C4-2B (cell line): ENCODE data around the gene ANGPTL2.

Source experiments
- H3K27ac ChIP-seq: fragments of 450-650 bp; 2 replicates; pipeline ENCODE4 v1.5.1; 2017
- ZFX ChIP-seq: fragments of 450-650 bp; IDR thresholded peaks from 2 replicates; pipeline ENCODE4 v1.6.1; 2017
- TF ChIP-seq, protein P1 (sequence below): fragments of 450-650 bp; conservative IDR thresholded peaks from 2 replicates; pipeline ENCODE4 v1.5.1; 2017; ENCODE audit warnings: mild to moderate bottlenecking

Gene ANGPTL2

DNA sequence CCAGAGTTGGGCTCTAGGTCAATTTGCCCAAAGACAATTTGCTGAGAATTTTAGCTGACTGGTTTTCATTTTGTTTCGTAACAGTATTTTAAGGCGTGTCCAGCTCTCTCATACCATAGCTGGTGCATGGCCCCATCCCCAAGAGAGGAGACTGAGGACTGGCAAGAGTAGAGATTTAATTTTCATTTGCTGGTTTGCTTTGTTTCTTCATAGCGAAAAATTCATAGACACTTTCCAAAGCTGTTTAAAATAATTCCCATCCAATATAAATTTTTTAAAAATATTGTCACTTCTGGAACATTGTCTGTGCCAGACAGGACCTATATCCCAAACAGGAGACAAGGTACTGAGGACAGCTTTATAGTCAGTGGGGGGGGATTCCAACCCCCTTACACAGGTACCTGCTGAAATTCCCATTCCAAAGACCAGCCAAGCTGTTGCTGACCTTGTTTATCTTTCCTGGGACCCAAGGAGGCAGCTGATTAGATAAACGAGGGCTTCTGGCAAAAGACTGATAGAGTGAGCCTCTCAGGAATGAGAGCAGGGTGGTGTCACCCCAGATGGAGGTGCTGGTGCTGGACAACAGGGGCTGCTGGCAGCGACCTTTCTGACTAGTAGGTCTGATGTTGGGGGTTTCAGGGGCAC is 6.8 kb upstream of the ANGPTL2 start:
- no peak overlapping the region for H3K27ac ChIP-seq
- TF ChIP-seq, protein P1, sequence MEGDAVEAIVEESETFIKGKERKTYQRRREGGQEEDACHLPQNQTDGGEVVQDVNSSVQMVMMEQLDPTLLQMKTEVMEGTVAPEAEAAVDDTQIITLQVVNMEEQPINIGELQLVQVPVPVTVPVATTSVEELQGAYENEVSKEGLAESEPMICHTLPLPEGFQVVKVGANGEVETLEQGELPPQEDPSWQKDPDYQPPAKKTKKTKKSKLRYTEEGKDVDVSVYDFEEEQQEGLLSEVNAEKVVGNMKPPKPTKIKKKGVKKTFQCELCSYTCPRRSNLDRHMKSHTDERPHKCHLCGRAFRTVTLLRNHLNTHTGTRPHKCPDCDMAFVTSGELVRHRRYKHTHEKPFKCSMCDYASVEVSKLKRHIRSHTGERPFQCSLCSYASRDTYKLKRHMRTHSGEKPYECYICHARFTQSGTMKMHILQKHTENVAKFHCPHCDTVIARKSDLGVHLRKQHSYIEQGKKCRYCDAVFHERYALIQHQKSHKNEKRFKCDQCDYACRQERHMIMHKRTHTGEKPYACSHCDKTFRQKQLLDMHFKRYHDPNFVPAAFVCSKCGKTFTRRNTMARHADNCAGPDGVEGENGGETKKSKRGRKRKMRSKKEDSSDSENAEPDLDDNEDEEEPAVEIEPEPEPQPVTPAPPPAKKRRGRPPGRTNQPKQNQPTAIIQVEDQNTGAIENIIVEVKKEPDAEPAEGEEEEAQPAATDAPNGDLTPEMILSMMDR = no peak
- TF ChIP-seq ZFX = no peak

DNA sequence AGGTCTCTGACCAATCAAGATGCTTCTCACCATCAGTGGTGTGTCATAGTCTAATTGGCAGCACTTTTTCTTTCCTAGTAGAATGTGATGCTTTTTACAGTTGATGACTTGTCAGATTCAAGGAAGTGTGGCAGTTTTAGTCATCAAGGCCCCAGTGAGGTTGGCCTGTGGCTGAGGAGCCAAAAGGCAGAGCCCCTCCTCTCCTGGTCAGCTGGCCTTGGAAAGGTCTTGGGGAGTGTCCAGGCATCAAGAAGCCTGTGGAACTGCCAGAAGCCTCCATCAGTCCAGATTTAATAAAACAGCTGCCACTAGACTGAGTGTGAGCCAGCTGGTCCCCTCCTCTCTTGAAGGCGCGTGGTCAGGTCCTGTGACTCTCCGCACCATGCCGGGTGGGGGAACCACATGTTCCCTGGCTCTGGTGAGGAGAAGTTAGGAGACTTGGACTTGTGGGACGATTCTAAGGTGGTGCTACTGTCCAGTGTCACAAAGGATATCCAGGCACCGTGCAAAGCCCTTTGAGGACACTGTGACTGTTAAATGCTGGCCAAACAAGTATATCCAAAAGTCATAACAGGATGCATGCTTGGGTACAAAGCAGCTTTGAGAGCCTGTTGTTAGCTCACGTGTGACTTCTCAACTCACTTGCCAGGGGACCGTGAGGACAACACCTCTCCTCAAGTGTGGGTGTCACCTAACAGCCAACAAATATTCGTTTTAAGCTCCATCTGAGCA is 6.1 kb upstream of the ANGPTL2 start:
- no peak overlapping the region for H3K27ac ChIP-seq
- TF ChIP-seq, protein P1 = no peak
- TF ChIP-seq ZFX = no peak

DNA sequence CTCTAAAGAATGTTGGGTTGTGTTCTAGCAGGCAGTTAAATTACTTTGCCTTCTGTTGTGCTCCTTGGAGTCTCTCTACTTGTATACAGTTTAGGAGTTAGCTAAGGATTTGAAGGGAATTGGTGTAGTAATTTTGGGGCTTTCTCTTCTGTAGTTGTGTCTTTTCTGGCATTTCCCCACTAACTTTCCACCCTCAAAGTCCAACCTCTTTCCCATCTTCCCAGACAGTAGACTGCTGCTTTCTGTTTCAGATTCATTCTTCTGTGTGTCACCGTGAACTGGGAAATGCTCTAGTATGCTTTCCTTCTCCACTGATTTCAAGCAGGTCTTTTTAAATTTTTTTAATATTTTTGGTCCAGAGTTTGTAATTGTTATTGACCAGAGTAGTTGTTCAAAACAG is 4.5 kb upstream of the ANGPTL2 start:
- no peak overlapping the region for H3K27ac ChIP-seq
- TF ChIP-seq, protein P1 = no peak
- TF ChIP-seq ZFX = no peak

DNA sequence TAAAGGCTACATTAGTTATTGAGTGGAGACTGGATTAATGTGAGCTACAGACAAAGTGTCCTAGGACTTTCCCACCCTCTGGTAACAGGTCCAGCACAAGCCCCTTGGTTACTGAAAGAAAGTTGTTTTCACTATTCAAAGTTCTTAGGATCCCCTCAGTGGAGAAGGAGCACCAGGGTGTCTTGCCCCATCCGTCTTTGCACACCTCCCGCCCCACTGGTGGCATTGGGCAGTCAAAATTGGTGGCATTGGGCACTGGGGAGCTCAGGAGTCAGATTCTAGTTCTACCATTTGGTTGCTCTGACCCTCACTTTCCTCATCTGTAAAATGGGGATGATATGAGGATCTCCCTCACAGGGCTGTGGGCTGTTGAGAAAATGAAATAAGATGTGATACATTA is 2.4 kb upstream of the ANGPTL2 start:
- H3K27ac ChIP-seq = no peak overlapping the region
- TF ChIP-seq, protein P1 = no peak
- TF ChIP-seq ZFX = no peak

DNA sequence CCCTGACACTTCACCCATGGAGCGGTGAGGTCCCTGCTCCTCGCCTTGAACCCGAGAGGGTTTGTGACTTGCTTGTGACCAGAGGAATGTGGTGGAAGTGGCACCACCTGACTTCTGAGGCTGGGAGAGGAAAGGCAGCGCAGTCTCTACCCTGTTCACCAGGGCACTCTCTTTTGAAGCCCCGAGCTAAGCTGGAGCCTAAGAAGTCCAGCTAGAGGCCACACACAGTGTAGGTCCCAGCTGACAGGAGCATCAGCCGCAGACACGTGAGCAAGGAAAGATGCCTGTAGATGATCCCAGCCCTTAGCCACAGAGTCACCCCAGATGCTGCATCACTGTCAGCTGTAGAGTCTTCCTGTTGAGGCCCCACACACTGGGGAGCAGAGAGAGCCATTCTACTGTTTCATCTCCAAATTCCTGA is 1.7 kb upstream of the ANGPTL2 start:
- TF ChIP-seq ZFX = no peak
- TF ChIP-seq, protein P1 = no peak
- H3K27ac ChIP-seq = no peak overlapping the region

DNA sequence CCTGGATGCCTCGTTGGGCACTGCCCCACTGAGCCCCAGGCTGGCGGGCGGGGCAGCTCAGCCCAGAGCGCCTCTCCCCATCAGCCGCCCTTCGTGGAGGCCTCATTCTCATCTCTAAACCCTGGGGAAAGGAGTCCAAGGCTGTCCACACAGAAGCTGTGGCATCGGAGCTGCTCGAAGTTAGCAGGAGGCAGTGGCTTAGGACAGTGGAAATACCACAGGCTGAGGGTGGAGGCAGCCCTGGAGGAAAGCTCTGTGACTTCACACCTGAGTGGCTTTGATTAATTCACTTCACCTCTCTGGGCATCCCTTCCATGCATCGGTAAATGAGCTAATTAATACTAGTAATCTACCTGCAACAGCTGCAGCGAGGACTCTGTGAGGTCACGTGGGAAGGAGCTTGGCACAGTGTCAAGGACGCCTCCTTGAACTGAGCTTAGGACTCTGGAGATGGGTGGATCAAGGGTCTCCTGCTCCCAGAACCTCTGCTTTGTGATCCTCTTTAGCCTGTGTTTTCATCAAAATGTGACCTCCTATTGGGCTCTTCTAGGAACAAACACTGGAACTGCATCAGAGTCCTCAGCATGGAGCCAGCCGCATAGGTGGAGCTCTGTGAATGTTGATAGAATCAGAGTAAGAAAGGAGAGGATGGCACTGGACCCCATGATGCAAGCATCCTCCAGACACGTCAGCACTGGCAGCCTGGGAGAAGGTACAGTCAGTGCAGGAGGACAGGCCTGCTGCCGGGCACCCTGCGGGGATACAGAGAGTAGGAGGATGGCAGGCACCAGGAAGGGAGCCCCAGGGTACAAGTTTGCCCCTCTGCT is 842 bp upstream of the ANGPTL2 start:
- TF ChIP-seq ZFX = no peak
- TF ChIP-seq, protein P1 = no peak
- H3K27ac ChIP-seq = no peak overlapping the region

DNA sequence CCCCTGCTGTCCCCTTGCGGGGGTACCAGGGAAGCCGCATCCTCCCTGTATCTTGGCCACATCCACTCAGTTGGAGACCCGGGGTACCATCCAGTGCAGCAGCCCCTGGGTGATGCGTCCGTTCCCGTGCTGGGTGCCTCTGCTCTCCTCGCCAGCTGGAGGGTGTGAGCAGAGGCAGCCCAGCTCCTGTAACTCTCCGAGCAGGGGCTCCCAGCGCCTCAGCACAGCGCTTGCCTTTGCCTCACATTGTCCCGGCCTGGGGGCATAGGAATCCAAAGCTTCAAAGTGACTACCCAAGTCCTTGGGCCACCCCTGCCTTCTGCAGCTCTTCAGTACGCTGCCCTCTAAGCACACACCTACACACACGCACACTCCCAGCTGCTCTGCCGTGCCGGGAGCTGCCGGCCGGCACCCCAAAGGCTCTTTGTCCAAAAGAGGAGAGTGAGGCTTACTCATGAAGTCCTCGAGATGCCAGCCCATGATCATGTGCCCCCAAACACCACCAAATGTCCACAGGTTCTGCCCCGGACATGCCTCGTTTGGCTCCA is 733 bp downstream of the ANGPTL2 start:
- no peak overlapping the region for H3K27ac ChIP-seq

More for the DNA sequence above, 733 bp downstream of the ANGPTL2 start:
- no peak for TF ChIP-seq ZFX
- TF ChIP-seq, protein P1 = no peak
